IPS-11a (cell line): ENCODE data around the gene FGF9.

Experiments
- H3K4me3 ChIP-seq: one replicate; pipeline ENCODE4 v1.5.1; 2013; ENCODE audit warnings: low read depth, low read length, control low read depth

The FGF9 gene

DNA sequence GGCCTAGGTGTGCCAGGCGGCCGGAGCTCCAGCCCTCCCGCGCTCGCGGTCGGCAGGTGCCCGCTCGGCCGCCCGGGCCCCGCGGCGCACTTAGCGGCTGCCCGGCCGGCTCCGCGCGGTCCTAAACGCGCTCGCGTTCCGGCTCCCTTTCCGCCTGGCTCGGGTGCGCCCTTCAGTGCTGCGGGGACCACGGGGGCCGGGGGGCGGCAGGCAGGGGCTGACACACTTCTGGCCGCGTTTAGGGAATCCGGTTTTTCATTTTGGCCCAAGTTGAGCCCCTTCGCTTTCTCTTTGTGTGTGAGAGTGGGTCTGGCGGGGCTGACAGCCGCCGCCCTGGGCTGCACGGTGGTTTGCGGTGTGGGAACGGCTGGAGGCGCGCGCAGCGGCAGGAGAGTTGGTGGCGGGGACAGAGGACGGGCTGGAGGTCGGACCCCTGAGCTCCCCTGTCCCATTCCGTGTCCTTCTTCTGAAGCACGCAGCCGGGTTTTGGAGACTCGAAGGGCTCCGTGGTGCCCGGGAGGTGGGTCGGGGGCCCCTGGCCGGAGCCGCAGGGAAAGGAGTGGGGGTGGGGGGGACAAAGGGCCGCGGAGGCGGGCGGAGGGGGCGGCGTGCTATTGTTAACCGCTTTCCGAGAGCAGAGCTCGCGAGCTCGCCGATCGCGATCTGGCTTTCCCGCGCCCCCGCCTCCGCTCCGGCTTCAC is 3.1 kb downstream of the FGF9 start:
- H3K4me3 ChIP-seq, result peak overlapping the region; percentile 40

DNA sequence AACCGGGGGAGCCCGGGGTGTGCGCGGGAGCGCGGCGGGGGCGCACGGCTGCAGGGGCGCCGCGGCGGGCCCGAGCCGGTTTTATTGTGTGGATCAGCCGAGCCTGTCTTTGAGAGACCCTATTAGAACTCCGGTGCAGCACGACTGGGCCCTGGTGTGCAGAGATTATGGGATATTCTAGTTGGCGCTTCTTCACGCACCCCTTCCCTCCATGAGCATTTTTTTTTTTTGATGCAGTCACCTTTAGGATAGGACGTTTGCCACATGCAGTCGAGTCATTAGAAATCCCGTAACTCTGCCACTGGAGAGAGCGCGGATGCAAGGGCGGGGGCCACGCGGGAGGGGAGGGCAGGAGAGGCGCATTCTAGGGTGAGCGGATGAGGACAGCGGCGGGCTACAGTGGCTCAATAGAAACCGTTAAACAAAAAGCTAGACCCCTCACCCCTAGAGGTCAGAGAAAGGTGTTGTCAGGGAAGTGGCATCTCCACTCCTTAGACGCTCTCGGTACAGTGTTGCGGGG is 3.7 kb downstream of the FGF9 start:
- peak overlapping the region; percentile 40 for H3K4me3 ChIP-seq

DNA sequence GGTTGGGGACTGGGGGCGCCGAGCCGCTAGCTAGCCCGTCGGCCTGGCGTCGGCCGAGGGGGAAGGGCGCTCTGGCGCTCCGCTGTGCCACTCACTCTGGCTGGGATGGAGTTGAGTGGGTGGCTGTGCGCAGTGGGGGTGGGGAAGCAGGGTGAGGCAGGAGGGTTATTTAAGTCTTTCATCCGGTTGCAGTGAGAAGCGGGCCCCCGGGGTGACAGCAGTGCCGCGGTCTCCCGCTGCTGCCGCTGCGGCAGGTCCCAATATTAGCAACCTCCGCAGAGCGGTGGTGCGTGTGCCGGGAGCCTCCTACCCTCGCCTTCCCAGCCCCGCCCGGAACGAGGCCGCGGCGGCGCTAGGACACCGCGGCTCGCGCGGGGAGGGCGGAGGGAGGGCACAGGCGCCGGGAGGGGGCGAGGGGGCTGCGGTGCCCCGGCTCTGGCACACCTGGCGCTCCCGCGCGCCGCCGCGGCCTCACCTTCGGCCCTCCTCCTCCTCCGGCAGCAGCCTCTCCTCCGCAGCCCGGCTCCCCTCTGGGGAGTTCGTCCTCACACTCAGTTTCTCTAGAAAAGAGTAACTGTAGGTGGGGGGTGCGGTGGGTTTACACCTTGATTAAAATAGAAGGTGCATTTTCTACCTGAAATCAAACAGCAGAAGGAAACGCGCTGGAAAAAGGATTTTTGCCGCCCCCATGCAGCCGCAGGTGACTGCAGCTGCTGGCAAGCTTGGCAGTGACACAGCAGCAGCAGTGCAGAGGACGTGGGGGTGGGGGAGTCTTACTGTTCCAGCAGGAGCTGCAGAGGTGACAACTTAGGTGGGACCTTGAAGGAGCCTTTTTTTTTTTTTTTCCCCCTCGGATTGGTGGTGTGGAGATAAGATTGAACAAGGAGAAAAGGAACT is 4.5 kb downstream of the FGF9 start:
- H3K4me3 ChIP-seq, result peak overlapping the region; percentile 30

DNA sequence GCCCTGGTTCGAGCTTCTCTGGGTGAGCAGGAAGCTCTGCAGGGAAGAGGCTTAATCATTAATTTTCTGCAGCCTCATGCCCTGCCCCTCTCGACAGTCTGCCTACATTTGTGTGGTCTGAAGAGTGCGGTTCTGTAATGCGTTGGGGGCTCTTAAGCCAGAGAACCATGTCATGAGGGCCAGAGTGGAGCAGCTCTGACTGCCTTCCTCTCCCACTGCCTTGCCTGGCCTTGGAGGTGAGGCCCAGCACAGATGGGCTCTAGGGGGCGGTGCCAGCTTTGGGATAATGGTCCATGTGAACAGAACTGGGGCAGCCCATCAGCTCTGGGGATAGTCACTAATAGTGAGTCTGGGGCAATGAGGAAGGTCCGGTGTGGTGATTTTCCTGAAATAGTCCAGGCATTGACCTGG is 5.7 kb downstream of the FGF9 start:
- H3K4me3 ChIP-seq, result no peak overlapping the region

DNA sequence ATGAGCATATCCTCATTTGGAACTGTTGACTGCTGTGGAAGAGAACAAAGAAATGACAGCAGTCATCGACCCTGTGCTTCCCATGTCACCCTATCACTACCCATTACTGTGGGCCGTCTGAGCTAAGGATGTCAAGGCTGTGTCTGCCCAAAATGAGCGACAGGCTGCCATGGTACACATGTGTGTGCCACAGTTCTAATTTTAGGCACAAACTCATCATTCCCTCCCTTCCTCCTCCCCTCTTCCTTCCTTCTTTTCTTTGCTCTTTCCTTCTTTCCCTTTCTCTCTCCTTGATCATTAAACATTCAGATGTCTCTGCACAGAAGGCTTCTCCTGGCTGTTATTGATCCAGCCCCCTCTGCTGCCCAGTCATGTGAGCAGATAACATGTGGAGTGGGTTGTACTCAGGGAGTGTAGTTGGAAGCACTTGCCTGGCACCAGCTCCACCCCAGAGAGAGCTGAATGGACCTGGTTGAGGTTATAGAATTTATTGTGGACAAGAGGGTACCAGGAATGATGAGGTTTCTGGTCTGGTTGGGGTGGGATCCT is 6.3 kb downstream of the FGF9 start:
- no peak overlapping the region for H3K4me3 ChIP-seq

DNA sequence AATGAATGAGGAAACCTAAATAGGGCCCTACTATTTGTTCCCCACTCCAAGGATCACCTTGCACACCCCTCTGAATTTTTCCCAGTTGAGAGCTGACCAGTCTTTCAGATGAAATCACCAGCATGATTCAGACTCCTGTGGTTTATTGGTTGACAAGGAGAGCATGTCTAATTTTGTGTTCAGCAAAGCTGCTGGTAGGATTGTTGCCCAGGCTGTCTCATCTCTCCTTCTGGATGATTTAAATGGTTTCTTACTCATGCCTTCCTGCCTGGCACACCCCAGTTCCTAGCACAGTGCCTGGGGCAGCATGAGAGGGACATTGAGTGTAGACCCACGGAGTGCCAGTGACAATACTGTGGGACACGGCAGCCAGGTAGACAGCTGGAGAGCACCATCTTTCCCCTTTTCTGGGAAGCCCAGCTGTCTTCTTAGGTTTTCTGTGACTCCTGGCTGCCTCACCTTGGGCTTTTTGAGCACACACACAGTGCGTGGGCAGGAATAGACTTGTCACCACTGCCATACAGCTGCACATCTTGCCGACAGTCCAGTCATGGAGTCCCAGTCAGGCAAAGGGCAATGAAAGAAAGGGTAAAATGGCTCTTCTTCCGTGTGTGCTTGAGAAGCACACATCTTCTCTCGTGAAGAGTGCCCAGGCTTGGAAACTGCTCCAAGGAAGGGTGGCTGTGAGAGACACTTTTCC is 12.3 kb downstream of the FGF9 start:
- H3K4me3 ChIP-seq, result no peak overlapping the region

DNA sequence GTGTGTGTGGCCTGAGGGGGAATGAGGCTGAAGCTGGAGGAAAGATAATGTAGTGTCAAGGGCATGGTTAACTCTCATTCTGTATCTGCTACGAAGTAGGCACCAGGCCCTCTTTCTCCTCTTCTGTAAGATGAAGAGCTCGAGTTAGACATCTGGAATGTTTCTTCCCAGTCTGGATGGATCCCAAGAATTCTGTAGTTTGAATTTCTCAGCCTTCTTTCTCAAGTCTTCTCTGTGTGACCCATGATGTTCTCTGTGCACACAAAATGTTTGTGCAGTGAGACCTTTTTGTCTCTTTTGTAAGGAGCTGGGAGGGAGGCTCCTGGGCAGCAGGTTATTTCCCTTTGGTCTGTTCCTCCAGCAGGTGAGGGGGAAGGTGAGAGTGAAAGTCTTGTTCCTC is 13.7 kb downstream of the FGF9 start:
- H3K4me3 ChIP-seq, result no peak overlapping the region

DNA sequence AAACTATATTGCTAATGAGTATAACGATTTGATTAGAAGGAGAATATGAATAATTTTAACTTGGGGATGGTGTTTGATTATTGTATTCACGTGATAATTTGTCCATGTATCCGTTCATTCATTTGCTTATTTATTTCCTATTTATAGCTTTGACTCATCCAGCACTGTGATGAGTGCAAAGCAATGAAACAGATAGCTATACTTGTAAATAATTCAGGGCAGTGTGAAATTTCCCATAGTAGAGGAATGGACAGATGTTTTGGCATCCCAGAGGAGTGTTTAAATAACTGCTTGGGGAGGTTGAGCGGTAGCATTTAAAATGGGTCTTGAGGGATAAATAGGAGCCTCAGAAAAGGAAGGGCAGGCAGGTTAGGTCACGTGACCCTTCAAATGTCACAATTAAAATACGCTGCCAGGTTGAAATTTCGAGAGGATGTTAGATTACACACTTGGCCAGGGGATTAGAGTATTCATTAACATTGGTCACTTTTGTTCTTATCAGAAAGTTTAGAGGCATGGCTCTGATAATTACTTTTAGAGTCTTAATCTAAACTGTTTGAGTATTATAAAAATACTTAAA is 14.7 kb downstream of the FGF9 start:
- no peak overlapping the region for H3K4me3 ChIP-seq

DNA sequence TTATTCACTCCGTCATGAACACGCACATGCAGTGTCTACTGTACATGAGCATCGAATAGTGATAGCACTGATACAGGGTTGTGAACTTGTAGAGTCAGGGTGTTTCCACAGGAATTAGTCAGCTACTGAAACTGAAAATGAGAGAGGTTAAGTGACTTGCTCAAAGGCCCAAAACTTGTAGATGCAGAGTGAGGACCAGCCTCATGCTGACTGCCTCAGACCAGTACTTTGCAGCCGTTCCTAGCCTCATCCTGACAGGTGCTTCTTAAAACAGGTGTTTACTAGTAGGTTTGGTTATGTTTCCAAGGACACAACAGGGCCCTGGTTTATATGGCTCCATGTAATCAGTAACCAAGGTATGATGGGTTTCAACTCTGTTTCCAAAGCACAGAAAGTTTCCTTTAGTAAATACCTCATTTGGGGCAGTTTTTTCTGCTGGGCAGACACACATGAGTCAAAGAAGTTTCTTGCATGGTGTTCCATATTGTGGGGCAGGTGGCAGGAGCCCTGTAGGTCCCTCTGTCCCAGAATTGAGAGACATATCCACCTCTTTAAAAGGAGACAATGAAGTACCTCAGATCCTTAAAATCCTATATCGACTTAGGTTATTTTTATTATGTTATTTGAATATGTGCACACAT is 16.0 kb downstream of the FGF9 start:
- H3K4me3 ChIP-seq, result no peak overlapping the region

DNA sequence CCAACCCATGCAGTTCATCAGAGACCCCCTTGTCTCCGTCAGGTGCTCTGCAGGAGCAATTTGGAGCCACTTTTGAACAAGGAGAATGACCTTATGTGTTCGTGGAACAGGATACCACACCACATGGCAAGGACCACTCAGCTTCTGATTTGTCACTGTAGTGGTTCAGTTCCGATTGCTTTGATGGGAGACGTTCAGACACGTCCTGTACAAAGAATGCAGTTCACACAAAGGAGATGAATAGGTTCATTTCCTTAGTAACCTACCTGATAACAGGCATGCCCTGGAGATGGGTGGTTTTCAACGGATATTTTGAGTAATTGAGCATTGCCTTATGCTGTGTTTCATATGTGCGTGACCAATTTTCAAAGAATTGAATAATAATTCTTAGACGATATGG is 17.2 kb downstream of the FGF9 start:
- H3K4me3 ChIP-seq, result no peak overlapping the region

DNA sequence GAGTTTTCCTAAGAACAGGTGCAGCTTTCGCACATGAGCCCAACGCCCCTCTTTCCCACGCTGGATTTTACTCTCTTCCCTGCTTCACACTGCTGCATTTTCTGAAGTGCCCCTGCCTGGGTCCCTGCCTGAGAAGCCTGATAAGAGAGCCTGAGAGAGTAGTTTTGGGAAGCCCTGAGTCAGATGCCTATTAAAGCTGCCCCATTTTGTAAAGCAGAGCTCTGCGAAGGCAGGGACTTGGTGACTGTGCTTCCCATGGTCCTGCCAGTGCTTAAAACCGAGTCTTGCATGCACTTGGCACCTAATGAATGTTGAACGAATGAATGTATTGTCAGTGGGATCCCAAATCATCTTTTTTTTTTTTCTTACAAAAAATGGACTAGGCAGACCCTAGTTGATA is 18.2 kb downstream of the FGF9 start:
- no peak overlapping the region for H3K4me3 ChIP-seq

DNA sequence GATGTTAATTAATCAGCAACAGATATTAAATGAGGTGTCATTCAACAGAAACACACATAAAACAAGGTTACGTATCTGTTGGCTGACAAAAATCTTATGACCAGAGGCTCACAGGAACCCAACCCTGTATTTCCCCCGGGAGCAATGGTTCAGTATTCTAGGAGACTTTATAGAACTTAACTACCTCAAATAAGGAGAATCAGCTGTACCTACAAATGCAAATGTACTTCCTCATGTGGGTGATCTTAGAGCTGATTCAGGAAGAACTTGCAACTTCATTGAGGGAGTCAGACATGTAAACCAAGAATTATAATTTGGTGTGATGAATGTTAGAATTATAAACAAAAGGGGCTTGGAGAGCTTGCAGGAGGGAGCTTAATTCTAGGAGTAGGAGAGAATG is 20.1 kb downstream of the FGF9 start:
- no peak overlapping the region for H3K4me3 ChIP-seq

DNA sequence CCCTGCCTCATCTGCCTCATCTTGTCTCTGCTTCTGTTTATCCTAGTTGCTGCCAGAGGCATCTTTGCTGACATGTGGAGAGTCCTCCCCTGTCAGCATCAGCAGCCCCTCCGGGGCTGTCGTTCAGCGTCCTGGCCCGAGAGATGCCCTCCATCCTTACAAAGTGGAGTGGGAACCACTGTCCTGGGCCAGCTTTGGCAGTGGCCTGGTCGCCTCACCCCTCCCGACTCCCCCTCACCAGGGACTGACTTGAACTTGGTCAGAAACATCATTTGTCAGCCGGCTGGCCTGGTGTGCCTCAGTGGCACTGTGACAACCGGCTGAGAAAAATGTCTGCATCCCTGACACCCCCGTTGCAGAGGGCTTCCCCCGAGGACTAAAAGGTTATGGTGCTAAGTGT is 20.6 kb downstream of the FGF9 start:
- no peak overlapping the region for H3K4me3 ChIP-seq

DNA sequence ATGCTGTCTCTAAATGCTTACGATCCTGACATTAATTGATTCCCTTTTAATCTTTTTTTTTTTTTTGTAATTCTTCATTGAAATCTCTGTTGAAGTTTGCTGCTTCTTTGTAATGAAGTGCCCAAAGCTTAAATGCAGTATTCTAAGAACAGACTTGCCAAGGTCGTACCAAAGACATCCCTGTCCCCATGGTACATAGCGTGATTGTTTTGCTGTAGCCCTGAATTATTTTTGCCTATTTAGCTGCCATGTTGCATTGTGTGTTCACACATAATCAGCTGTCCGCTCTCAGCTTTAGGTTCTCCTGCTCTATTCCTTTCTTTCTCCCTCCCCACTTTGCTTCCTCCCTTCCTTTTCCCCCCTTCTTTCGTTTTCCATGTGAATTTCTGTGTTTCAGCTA is 21.1 kb downstream of the FGF9 start:
- H3K4me3 ChIP-seq, result no peak overlapping the region

DNA sequence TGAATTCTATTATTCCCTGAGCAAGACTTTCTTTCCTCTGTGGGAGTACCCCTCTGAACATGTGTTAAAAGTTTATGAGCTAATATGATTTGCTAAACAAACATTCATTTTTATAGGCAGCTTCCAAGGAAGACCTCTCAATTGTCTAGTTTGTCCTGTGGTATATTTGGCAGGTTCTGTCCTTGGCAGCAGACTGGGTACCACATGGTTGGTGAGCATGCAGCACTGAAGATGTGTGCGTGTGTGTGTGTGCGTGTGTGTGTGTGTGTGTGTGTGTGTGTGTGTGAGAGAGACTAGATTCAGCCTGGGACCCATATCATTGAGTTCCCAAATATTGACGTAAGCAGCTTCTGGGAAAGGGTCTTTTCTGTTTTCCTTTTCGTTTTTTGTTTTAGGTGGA is 24.0 kb downstream of the FGF9 start:
- no peak overlapping the region for H3K4me3 ChIP-seq

DNA sequence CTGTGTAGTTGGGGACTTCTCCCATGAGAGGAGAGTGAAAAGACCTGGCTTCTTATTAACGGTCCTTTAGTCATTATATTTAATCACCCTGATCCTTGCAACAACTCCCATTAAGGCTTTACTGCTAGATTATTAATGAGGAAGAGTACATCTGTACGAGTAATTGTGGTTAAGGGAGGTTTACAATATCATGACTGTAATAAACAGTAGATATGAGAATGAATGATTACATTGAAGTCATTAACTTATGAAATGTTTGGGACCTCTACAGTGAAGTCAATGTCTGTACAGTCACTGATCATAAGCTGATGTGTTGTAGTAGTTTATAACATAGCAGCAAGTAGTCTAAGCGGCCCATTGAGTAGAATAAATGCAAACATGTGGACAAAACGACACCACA is 24.7 kb downstream of the FGF9 start:
- no peak overlapping the region for H3K4me3 ChIP-seq

DNA sequence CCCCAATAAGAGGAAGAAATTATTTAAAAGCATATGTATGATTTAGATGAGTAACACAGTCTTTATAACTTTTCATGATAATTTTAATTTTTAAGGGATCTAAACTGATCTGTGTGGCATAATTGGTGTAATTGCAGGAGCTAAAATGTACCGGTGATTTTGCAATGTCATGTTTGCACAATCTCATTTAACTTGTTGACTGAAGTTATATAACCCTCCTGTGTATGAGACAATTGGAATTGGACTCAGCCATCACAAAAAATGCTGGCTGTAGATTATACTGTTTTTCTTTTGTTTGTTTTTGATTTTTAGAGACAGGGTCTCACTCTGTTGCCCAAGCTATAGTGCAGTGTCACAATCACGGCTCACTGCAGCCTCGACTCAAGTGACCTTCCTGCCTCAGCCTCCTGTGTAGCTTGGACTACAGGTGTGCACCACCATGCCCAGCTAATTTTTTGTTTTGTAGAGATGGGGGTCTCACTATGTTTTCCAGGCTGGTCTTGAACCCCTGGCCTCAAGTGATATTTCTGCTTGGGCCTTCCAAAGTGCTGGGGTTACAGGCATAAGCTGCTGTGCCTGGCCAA is 26.1 kb downstream of the FGF9 start:
- no peak overlapping the region for H3K4me3 ChIP-seq

DNA sequence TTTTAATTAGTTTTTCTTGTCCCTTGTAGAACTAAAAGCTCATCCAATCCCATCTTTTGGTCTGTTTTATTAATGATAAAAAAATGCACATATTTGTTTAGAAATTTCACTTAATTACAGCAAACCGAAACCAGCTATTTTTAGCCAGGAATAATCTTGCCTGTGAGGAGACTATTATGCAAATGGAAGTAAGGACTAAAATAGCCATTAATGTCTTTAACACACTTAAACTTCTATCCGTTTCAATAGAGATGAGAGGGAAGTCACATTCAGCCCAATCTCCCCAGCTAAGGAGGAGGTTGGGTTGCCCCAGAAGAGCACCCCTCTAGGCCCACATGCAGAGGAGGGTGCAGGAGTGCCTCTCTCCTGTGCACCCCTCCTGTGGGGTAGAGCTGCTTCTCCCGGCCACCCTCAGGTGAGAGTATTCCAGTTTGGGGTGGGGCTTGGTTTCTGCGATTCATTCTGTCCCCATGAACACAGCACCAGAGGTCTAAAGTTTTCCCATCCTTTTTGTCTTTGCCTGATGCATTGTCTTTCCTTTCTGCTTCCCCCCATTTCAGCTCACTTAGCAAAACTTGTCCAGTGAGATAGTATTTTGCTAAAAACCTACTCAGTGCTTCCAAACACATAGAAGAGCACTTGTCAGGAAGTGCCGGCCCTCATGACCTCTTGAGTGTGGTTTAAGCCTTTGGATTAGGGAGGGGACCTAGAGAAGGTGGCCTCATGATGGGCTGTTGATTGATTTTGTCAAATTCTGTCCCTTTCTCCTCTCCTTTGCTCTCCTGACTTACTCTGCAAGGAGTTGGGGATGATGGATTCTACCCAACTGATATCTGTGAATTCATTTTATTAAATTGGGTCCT is 28.2 kb downstream of the FGF9 start:
- H3K4me3 ChIP-seq, result no peak overlapping the region

DNA sequence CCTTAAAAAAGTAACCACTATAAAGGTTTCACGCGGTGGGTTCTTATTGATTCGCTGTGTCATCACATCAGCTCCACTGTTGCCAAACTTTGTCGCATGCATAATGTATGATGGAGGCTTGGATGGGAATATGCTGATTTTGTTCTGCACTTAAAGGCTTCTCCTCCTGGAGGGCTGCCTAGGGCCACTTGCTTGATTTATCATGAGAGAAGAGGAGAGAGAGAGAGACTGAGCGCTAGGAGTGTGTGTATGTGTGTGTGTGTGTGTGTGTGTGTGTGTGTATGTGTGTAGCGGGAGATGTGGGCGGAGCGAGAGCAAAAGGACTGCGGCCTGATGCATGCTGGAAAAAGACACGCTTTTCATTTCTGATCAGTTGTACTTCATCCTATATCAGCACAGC is 30.6 kb downstream of the FGF9 start:
- H3K4me3 ChIP-seq, result no peak overlapping the region
